H9 (cell line): Measurements from ENCODE around the gene GALNT2. TPM values are rescaled to one million over a fixed set of nuclear protein-coding genes. Genes with fewer than 3 reads are reported as not detected.

ENCODE experiments used
- DNase-seq: peaks from one replicate; pipeline ENCODE4 v3.0.0-alpha.2; 2017
- H2AFZ ChIP-seq: one replicate; pipeline ENCODE4 v1.6.1; 2013; ENCODE audit warnings: mild to moderate bottlenecking, low read length, control low read depth, moderate library complexity
- H2AK5ac ChIP-seq: 2 replicates; pipeline ENCODE4 v1.6.1; 2013; ENCODE audit warnings: low read length, control low read depth, mixed read lengths; ENCODE audit not compliant: insufficient read length
- H2BK120ac ChIP-seq: one replicate; pipeline ENCODE4 v1.6.1; 2013; ENCODE audit warnings: low read depth, mild to moderate bottlenecking, low read length, control low read depth, inconsistent platforms; ENCODE audit not compliant: poor library complexity, severe bottlenecking
- H2BK12ac ChIP-seq: 2 replicates; pipeline ENCODE4 v1.6.1; 2013; ENCODE audit warnings: low read length, control low read depth, mixed read lengths, low read depth; ENCODE audit not compliant: insufficient read length
- H2BK15ac ChIP-seq: 2 replicates; pipeline ENCODE4 v1.6.1; 2013; ENCODE audit warnings: low read depth, low read length, control low read depth
- H2BK20ac ChIP-seq: one replicate; pipeline ENCODE4 v1.6.1; 2013; ENCODE audit warnings: low read depth, mild to moderate bottlenecking, low read length, control low read depth, inconsistent platforms; ENCODE audit not compliant: poor library complexity, severe bottlenecking
- H2BK5ac ChIP-seq: 2 replicates; pipeline ENCODE4 v1.6.1; 2013; ENCODE audit warnings: low read length, control low read depth, mixed read lengths; ENCODE audit not compliant: insufficient read length
- H3K14ac ChIP-seq: 2 replicates; pipeline ENCODE4 v1.6.1; 2013; ENCODE audit warnings: low read length, control low read depth; ENCODE audit not compliant: insufficient read depth
- H3K18ac ChIP-seq: 2 replicates; pipeline ENCODE4 v1.6.1; 2013; ENCODE audit warnings: low read depth, mild to moderate bottlenecking, mixed read lengths, low read length, control low read depth; ENCODE audit not compliant: insufficient read length
- H3K23ac ChIP-seq: 2 replicates; pipeline ENCODE4 v1.6.1; 2013; ENCODE audit warnings: low read length, control low read depth, mixed read lengths, low read depth; ENCODE audit not compliant: insufficient read length
- H3K23me2 ChIP-seq: 2 replicates; pipeline ENCODE4 v1.6.1; 2013; ENCODE audit warnings: low read depth, mild to moderate bottlenecking, mixed read lengths, low read length, control low read depth; ENCODE audit not compliant: insufficient read length, poor library complexity, severe bottlenecking
- H3K27ac ChIP-seq: 2 replicates; pipeline ENCODE4 v1.5.1; 2013; ENCODE audit warnings: low read length, control low read depth, mixed read lengths, low read depth; ENCODE audit not compliant: insufficient read length
- H3K27me3 ChIP-seq: 2 replicates; pipeline ENCODE4 v1.6.1; 2013; ENCODE audit warnings: low read length, control low read depth, inconsistent platforms; ENCODE audit not compliant: insufficient read depth
- H3K4ac ChIP-seq: 2 replicates; pipeline ENCODE4 v1.6.1; 2013; ENCODE audit warnings: low read depth, mild to moderate bottlenecking, control low read depth, inconsistent platforms, low read length, moderate library complexity
- H3K4me1 ChIP-seq: 2 replicates; pipeline ENCODE4 v1.6.1; 2013; ENCODE audit warnings: low read length, control low read depth, inconsistent platforms; ENCODE audit not compliant: insufficient read depth
- H3K4me2 ChIP-seq: 2 replicates; pipeline ENCODE4 v1.6.1; 2013; ENCODE audit warnings: low read length, control low read depth, mixed read lengths; ENCODE audit not compliant: insufficient read length, insufficient read depth
- H3K56ac ChIP-seq: 2 replicates; pipeline ENCODE4 v1.6.1; 2013; ENCODE audit warnings: low read depth, mild to moderate bottlenecking, mixed read lengths, low read length, control low read depth; ENCODE audit not compliant: insufficient read length
- H3K79me1 ChIP-seq: 2 replicates; pipeline ENCODE4 v1.6.1; 2013; ENCODE audit warnings: low read depth, mild to moderate bottlenecking, moderate library complexity, low read length, control low read depth, inconsistent platforms; ENCODE audit not compliant: insufficient read depth, poor library complexity, severe bottlenecking
- H3K79me2 ChIP-seq: 2 replicates; pipeline ENCODE4 v1.6.1; 2013; ENCODE audit warnings: low read length, control low read depth, inconsistent platforms; ENCODE audit not compliant: insufficient read depth
- H3K9ac ChIP-seq: 2 replicates; pipeline ENCODE4 v1.6.1; 2013; ENCODE audit warnings: low read length, control low read depth, mixed read lengths; ENCODE audit not compliant: insufficient read length; ENCODE audit errors: extremely low read depth
- H3K9me3 ChIP-seq: one replicate; pipeline ENCODE4 v1.6.1; 2013; ENCODE audit warnings: low read depth, low read length, inconsistent platforms; ENCODE audit not compliant: control insufficient read depth
- H3T11ph ChIP-seq: one replicate; pipeline ENCODE4 v1.6.1; 2013; ENCODE audit warnings: mild to moderate bottlenecking, low read length, control low read depth, inconsistent platforms
- H4K20me1 ChIP-seq: one replicate; pipeline ENCODE4 v1.6.1; 2013; ENCODE audit not compliant: control insufficient read depth, insufficient read length, insufficient read depth
- H4K5ac ChIP-seq: 2 replicates; pipeline ENCODE4 v1.6.1; 2013; ENCODE audit warnings: low read depth, mild to moderate bottlenecking, mixed read lengths, low read length, control low read depth; ENCODE audit not compliant: insufficient read length
- H4K8ac ChIP-seq: replicated peaks from 2 replicates; pipeline ENCODE4 v1.6.1; 2013; ENCODE audit warnings: low read length, control low read depth, mixed read lengths, low read depth; ENCODE audit not compliant: insufficient read length
- H4K91ac ChIP-seq: 2 replicates; pipeline ENCODE4 v1.6.1; 2013; ENCODE audit warnings: low read depth, mild to moderate bottlenecking, moderate library complexity, mixed read lengths, low read length, control low read depth; ENCODE audit not compliant: insufficient read length
- H3K27ac Mint-ChIP-seq, 3 experiments: 2 replicates in 2 of 3; 3 replicates in 1 of 3; pipeline ENCODE4 v1.8.0; 2020 to 2021; ENCODE audit warnings: mixed read lengths in 3 of 3, mild to moderate bottlenecking in 1 of 3, moderate library complexity in 1 of 3
- H3K27me3 Mint-ChIP-seq: 2 replicates; pipeline ENCODE4 v1.8.0; 2021; ENCODE audit warnings: low read depth, mild to moderate bottlenecking, moderate library complexity, mixed read lengths
- H3K36me3 Mint-ChIP-seq, 3 experiments: 2 replicates in 2 of 3; 3 replicates in 1 of 3; pipeline ENCODE4 v1.8.0; 2020 to 2021; ENCODE audit warnings: low read depth in 3 of 3, mixed read lengths in 3 of 3; ENCODE audit not compliant: insufficient read depth in 1 of 3
- H3K4me1 Mint-ChIP-seq, 2 experiments: 2 replicates each; pipeline ENCODE4 v1.8.0; 2020; ENCODE audit warnings: mixed read lengths in 2 of 2
- H3K4me3 Mint-ChIP-seq, 2 experiments: 2 replicates in 1 of 2; 3 replicates in 1 of 2; pipeline ENCODE4 v1.8.0; 2020 to 2021; ENCODE audit warnings: mild to moderate bottlenecking in 2 of 2, mixed read lengths in 2 of 2, moderate library complexity in 1 of 2
- H3K9me3 Mint-ChIP-seq, 2 experiments: 2 replicates in 1 of 2; 3 replicates in 1 of 2; pipeline ENCODE4 v1.8.0; 2020; ENCODE audit warnings: mild to moderate bottlenecking in 2 of 2, mixed read lengths in 2 of 2, moderate library complexity in 1 of 2
- WGBS: extraction: QIAGEN DNeasy Blood & Tissue Kit; methylation state at CpG from one replicate; pipeline ENCODE4 v1.1.7; 2013; ENCODE audit warnings: missing lambda C conversion rate, low lambda C conversion rate, mixed read lengths; ENCODE audit not compliant: insufficient read length; ENCODE audit errors: extremely low coverage; 5-methylcytosine and 5-hydroxymethylcytosine counted together
- total RNA-seq: library from RNA; stranded (reverse); gene quantifications from 2 replicates; pipeline ENCODE4 v1.2.1, GENCODE V29; 2021
- TF ChIP-seq, protein P1 (sequence below): fragments of 200-600 bp; sonication (generic); conservative IDR thresholded peaks from 3 replicates; pipeline ENCODE4 v1.8.0; 2021; ENCODE audit warnings: antibody characterized with exemption, mild to moderate bottlenecking

The GALNT2 gene
- total RNA-seq, 1 experiment from 2014 or later = 57.6 TPM

DNA sequence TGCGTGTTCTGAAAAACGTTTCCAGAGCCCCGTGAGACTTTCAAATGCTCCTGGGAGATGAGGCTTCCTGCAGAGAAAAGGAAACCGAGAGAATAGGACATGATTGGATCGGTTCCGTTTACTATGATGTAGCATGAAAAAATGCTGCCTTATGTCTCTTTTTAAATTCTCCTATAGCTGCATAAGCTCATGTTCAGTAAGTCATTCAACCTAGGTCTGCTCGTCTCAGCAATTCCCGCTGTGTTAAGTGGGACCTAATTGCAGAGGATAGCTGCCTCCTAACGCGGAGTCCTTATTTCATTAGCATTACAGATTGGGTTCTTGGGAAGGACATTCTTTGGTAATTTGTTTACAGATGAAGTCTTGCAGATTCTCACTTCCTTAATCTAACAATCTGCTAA lies 165.3 kb downstream of the GALNT2 start:
- H4K8ac ChIP-seq = no peak overlapping the region

More for the DNA sequence above, 165.3 kb downstream of the GALNT2 start:
- Histone ChIP-seq H3K79me1 (no peaks in the 10 kb centered on the region), H3K14ac (no peak overlapping the region), H3K27me3 (no peaks in the 10 kb centered on the region; the same call in 1 of the 2 replicates), H3T11ph (no peak overlapping the region), H2BK15ac (no peak overlapping the region), H3K9me3 (no peaks in the 10 kb centered on the region), H2BK12ac (no peak overlapping the region), H3K4me1 (peaks cover 3% of the 10 kb centered on the region; the same call in 1 of the 2 replicates), H4K91ac (no peak overlapping the region), H3K79me2 (no peaks in the 10 kb centered on the region), H3K23me2 (no peaks in the 10 kb centered on the region), H2BK120ac (no peak overlapping the region), H2AFZ (no peak overlapping the region), H2BK20ac (no peak overlapping the region), H3K9ac (no peak overlapping the region), H3K4ac (no peak overlapping the region), H3K56ac (no peak overlapping the region), H3K27ac (no peak overlapping the region), H3K4me2 (peak overlapping the region; percentile 27), H3K18ac (no peak overlapping the region), H2BK5ac (no peak overlapping the region), H4K5ac (no peak overlapping the region), H4K20me1 (no peaks in the 10 kb centered on the region), H2AK5ac (no peak overlapping the region), H3K23ac (no peak overlapping the region)
- peaks cover 34 to 44% of the 10 kb centered on the region in 2 experiments for H3K4me1 Mint-ChIP-seq
- H3K9me3 Mint-ChIP-seq = peaks cover 0 to 5% of the 10 kb centered on the region in 2 experiments; a peak in 2 of 5 replicates
- TF ChIP-seq, protein P1, sequence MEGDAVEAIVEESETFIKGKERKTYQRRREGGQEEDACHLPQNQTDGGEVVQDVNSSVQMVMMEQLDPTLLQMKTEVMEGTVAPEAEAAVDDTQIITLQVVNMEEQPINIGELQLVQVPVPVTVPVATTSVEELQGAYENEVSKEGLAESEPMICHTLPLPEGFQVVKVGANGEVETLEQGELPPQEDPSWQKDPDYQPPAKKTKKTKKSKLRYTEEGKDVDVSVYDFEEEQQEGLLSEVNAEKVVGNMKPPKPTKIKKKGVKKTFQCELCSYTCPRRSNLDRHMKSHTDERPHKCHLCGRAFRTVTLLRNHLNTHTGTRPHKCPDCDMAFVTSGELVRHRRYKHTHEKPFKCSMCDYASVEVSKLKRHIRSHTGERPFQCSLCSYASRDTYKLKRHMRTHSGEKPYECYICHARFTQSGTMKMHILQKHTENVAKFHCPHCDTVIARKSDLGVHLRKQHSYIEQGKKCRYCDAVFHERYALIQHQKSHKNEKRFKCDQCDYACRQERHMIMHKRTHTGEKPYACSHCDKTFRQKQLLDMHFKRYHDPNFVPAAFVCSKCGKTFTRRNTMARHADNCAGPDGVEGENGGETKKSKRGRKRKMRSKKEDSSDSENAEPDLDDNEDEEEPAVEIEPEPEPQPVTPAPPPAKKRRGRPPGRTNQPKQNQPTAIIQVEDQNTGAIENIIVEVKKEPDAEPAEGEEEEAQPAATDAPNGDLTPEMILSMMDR = no peak
- H3K27ac Mint-ChIP-seq = 0 out of 7 replicates have a peak overlapping the region, but pooled peaks of 1 of the 3 experiments have one; percentile 57
- peak overlapping the region in 1 of 2 experiments; percentile 39; a peak in 2 of 5 replicates for H3K4me3 Mint-ChIP-seq
- peaks cover under 1 to 5% (median 2%) of the 10 kb centered on the region in 3 experiments; a peak in 3 of 7 replicates for H3K36me3 Mint-ChIP-seq
- H3K27me3 Mint-ChIP-seq = no peaks in the 10 kb centered on the region
- DNase-seq = no peak
- WGBS = no CpG with 5 or more reads among the region's 10 CpGs
